Trophoblast cell (in vitro differentiated cells and primary cell): Measurements from ENCODE around the gene LMCD1.

ENCODE experiments used
- DNase-seq, 2 donors: peaks; one replicate each; pipeline ENCODE4 v3.0.0-alpha.2; 2016
- H2AFZ ChIP-seq: 2 replicates; pipeline ENCODE4 v1.6.1; 2013; ENCODE audit warnings: low read length, moderate library complexity, mild to moderate bottlenecking; ENCODE audit not compliant: insufficient read depth, poor library complexity
- H2AK5ac ChIP-seq: 2 replicates; pipeline ENCODE4 v1.6.1; 2013; ENCODE audit warnings: mild to moderate bottlenecking, low read length
- H2BK120ac ChIP-seq: 2 replicates; pipeline ENCODE4 v1.6.1; 2013; ENCODE audit warnings: low read length, mild to moderate bottlenecking, moderate library complexity; ENCODE audit not compliant: insufficient read depth, poor library complexity
- H2BK12ac ChIP-seq: 2 replicates; pipeline ENCODE4 v1.6.1; 2013; ENCODE audit warnings: mild to moderate bottlenecking, low read length, moderate library complexity
- H2BK5ac ChIP-seq: 2 replicates; pipeline ENCODE4 v1.6.1; 2013; ENCODE audit warnings: low read length, low read depth, moderate library complexity, mild to moderate bottlenecking; ENCODE audit not compliant: poor library complexity
- H3K14ac ChIP-seq: 2 replicates; pipeline ENCODE4 v1.6.1; 2013; ENCODE audit warnings: mild to moderate bottlenecking, low read length
- H3K18ac ChIP-seq: 2 replicates; pipeline ENCODE4 v1.6.1; 2013; ENCODE audit warnings: mild to moderate bottlenecking, low read length
- H3K23ac ChIP-seq: 2 replicates; pipeline ENCODE4 v1.6.1; 2013; ENCODE audit warnings: low read length
- H3K27ac ChIP-seq: 2 replicates; pipeline ENCODE4 v1.5.1; 2013; ENCODE audit warnings: low read depth, mild to moderate bottlenecking, inconsistent platforms, low read length, moderate library complexity
- H3K27me3 ChIP-seq: 2 replicates; pipeline ENCODE4 v1.6.1; 2013; ENCODE audit warnings: inconsistent platforms, mild to moderate bottlenecking, low read length, moderate library complexity; ENCODE audit not compliant: insufficient read depth
- H3K36me3 ChIP-seq, 2 experiments: 1 replicate in 1 of 2; 2 replicates in 1 of 2; pipeline ENCODE4 v1.6.1; 2013; ENCODE audit warnings: low read length in 2 of 2, mild to moderate bottlenecking in 2 of 2, moderate library complexity in 1 of 2; ENCODE audit not compliant: insufficient read depth in 2 of 2, control insufficient read depth in 1 of 2
- H3K4ac ChIP-seq: 2 replicates; pipeline ENCODE4 v1.6.1; 2013; ENCODE audit warnings: low read depth, mild to moderate bottlenecking, low read length, moderate library complexity
- H3K4me1 ChIP-seq, 2 experiments: 1 replicate in 1 of 2; 2 replicates in 1 of 2; pipeline ENCODE4 v1.6.1; 2013; ENCODE audit warnings: low read length in 2 of 2, mild to moderate bottlenecking in 2 of 2, moderate library complexity in 1 of 2; ENCODE audit not compliant: insufficient read depth in 2 of 2, control insufficient read depth in 1 of 2
- H3K4me2 ChIP-seq: 2 replicates; pipeline ENCODE4 v1.6.1; 2013; ENCODE audit warnings: inconsistent platforms, mild to moderate bottlenecking, low read length, moderate library complexity
- H3K4me3 ChIP-seq: 2 replicates; pipeline ENCODE4 v1.5.1; 2013; ENCODE audit warnings: mild to moderate bottlenecking, low read depth, low read length, inconsistent platforms
- H3K79me1 ChIP-seq: one replicate; pipeline ENCODE4 v1.6.1; 2013; ENCODE audit warnings: low read length
- H3K79me2 ChIP-seq: 2 replicates; pipeline ENCODE4 v1.6.1; 2013; ENCODE audit warnings: low read length, mild to moderate bottlenecking; ENCODE audit not compliant: control insufficient read depth, insufficient read depth, poor library complexity
- H3K9ac ChIP-seq: 2 replicates; pipeline ENCODE4 v1.6.1; 2013; ENCODE audit warnings: mild to moderate bottlenecking, low read length
- H3K9me3 ChIP-seq: 2 replicates; pipeline ENCODE4 v1.6.1; 2013; ENCODE audit warnings: low read depth, mild to moderate bottlenecking, control low read depth, inconsistent platforms, low read length; ENCODE audit not compliant: insufficient read depth
- H4K12ac ChIP-seq: 2 replicates; pipeline ENCODE4 v1.6.1; 2013; ENCODE audit warnings: low read depth, mild to moderate bottlenecking, low read length, moderate library complexity
- H4K8ac ChIP-seq: 2 replicates; pipeline ENCODE4 v1.6.1; 2013; ENCODE audit warnings: low read depth, mild to moderate bottlenecking, low read length, moderate library complexity
- H4K91ac ChIP-seq: one replicate; pipeline ENCODE4 v1.6.1; 2013; ENCODE audit warnings: low read depth, mild to moderate bottlenecking, low read length, moderate library complexity
- WGBS: extraction: QIAGEN DNeasy Blood & Tissue Kit; methylation state at CpG from one replicate; pipeline ENCODE4 v1.1.7; 2013; ENCODE audit warnings: missing lambda C conversion rate; ENCODE audit not compliant: insufficient read length, insufficient coverage; ENCODE audit errors: extremely low coverage; 5-methylcytosine and 5-hydroxymethylcytosine counted together

The LMCD1 gene

DNA sequence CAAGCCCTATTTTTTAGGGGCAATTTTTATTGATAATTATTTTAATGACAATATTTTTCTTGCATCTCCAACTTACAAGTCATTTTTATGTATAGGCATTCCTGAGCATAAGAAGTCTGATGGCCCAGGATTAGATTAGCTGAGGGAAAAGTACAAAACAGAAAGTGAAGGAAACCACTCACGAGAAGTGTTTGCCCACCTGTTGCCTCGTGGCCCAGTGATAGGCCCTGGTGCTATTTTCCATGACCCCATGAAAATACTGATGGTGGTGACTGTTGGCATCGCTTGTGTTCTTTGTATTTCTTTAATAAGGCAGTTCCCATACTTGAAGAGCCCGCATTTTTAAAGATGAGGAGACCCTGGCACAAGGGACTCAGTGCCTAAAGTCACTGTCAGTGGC is 7.9 kb upstream of the LMCD1 start:
- Histone ChIP-seq H3K14ac (no peak overlapping the region), H4K91ac (peak overlapping the region; percentile 50), H3K4me2 (no peak overlapping the region), H2BK12ac (no peak overlapping the region), H3K4me3 (no peak overlapping the region), H2AFZ (no peak overlapping the region), H3K79me1 (peaks cover 32% of the 10 kb centered on the region), H2BK5ac (no peak overlapping the region), H3K36me3 (no peaks in the 10 kb centered on the region), H3K27me3 (no peaks in the 10 kb centered on the region), H4K12ac (no peak overlapping the region), H2AK5ac (no peak overlapping the region), H3K9ac (no peak overlapping the region), H3K18ac (no peak overlapping the region), H3K79me2 (peaks cover 3% of the 10 kb centered on the region), H3K27ac (no peak overlapping the region), H3K4ac (no peak overlapping the region), H3K4me1 (peaks cover 24 to 40% of the 10 kb centered on the region in 2 experiments), H3K23ac (no peak overlapping the region), H2BK120ac (no peak overlapping the region), H3K9me3 (no peaks in the 10 kb centered on the region), H4K8ac (no peak overlapping the region)
- no peak for DNase-seq
- WGBS, result no CpG with 5 or more reads among the region's 4 CpGs

DNA sequence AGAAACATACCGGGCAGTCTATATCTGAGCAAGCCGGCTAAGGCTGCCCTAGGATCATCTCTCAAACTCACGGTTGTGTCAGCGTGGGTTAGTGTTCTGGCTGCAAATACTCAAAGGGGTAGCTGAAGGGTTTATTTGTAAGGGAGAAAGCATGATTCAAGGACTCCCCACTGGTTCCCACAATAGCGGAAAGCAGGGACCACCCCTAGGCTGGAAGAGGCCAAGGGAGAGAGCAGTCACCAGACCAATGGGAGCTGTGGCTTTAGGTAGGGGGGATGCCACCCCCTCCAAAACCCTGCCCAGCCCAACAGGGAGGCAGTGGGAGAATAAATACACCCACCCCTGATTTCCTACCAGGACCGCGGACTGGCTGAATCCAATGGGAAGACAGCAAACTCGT is 7.3 kb upstream of the LMCD1 start:
- H2AK5ac ChIP-seq, result peak overlapping the region; percentile 3
- H3K4me3 ChIP-seq, result no peak overlapping the region
- no peak overlapping the region for H3K23ac ChIP-seq
- peak overlapping the region; percentile 72 for H4K91ac ChIP-seq
- no peak overlapping the region for H4K12ac ChIP-seq
- H2BK12ac ChIP-seq, result peak overlapping the region; percentile 16
- no peaks in the 10 kb centered on the region for H3K36me3 ChIP-seq
- no peak overlapping the region for H3K4ac ChIP-seq
- H3K27ac ChIP-seq, result no peak overlapping the region
- peak overlapping the region; percentile 3 for H2BK120ac ChIP-seq
- no peak overlapping the region for H3K18ac ChIP-seq
- no peak overlapping the region for H4K8ac ChIP-seq
- DNase-seq, result no peak
- H3K9ac ChIP-seq, result no peak overlapping the region
- peaks cover 3% of the 10 kb centered on the region for H3K79me2 ChIP-seq
- no peak overlapping the region for H3K14ac ChIP-seq
- peak overlapping the region; percentile 0 for H2BK5ac ChIP-seq
- H3K27me3 ChIP-seq, result no peaks in the 10 kb centered on the region
- H3K4me2 ChIP-seq, result no peak overlapping the region
- no CpG with 5 or more reads among the region's 8 CpGs for WGBS
- no peaks in the 10 kb centered on the region for H3K9me3 ChIP-seq
- H2AFZ ChIP-seq, result no peak overlapping the region
- H3K79me1 ChIP-seq, result peaks cover 29% of the 10 kb centered on the region
- peaks cover 24 to 40% of the 10 kb centered on the region in 2 experiments for H3K4me1 ChIP-seq

DNA sequence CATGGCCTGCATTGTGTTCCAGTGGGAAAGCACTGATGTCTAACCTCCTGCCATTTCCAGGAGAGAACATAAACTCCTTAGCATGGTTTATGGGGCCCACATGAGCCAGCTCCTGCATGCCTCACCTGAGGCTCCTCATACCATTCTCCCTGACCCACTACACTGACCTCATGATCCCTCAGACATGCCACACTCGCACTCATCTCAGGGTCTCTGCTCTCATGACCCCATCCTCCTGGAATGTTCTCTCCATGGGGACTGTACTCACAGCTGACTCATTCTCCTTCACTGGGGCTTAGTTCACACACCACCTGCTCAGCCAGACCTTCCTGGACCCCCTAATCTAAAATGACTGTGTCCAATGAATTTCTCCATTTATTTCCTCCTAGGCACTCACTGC is 4.0 kb upstream of the LMCD1 start:
- Histone ChIP-seq H3K36me3 (no peaks in the 10 kb centered on the region), H3K9ac (no peak overlapping the region), H3K79me1 (peaks cover 33% of the 10 kb centered on the region), H2AFZ (no peak overlapping the region), H2BK120ac (no peak overlapping the region), H4K8ac (no peak overlapping the region), H2BK5ac (no peak overlapping the region), H3K14ac (no peak overlapping the region), H3K4me1 (peaks cover 22 to 32% of the 10 kb centered on the region in 2 experiments), H2BK12ac (no peak overlapping the region), H3K27me3 (no peaks in the 10 kb centered on the region), H3K18ac (no peak overlapping the region), H3K27ac (peak overlapping the region; percentile 18), H3K23ac (no peak overlapping the region), H4K12ac (no peak overlapping the region), H3K4ac (no peak overlapping the region), H3K4me2 (no peak overlapping the region), H3K79me2 (no peaks in the 10 kb centered on the region), H2AK5ac (no peak overlapping the region), H4K91ac (no peak overlapping the region), H3K9me3 (no peaks in the 10 kb centered on the region), H3K4me3 (no peak overlapping the region)
- peak; percentile 73 to 75 for DNase-seq
- WGBS, result no CpG with 5 or more reads among the region's 1 CpG

DNA sequence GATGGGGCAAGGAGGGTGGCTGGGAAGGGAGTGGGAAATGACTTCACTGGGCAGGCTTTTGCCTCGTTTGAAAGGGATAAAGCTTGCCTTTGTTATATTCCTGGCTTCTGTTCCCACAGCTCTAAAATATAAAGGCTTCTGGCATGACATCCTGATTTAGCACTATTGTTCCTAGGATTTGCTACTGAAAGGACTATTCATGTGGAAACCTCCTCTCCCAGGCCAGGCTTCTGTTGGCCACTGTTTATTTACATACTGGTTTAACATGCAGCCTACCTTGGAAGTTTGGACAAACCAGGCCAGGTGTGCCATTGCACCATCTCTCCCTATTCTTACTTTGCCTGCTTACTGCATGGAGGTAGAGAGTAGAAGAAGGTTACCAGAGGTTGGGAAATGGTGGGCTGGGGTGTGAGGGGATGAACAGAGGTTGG is 2.4 kb upstream of the LMCD1 start:
- Histone ChIP-seq H2BK120ac (peak overlapping the region; percentile 84), H3K4me1 (peaks cover 20 to 35% of the 10 kb centered on the region in 2 experiments), H3K27ac (peak overlapping the region; percentile 38), H3K79me2 (no peaks in the 10 kb centered on the region), H3K27me3 (no peaks in the 10 kb centered on the region), H3K18ac (no peak overlapping the region), H2BK5ac (peak overlapping the region; percentile 54), H3K4me3 (no peak overlapping the region), H4K8ac (peak overlapping the region; percentile 6), H2AFZ (no peak overlapping the region), H3K36me3 (no peaks in the 10 kb centered on the region), H3K79me1 (peaks cover 33% of the 10 kb centered on the region), H4K91ac (peak overlapping the region; percentile 74), H4K12ac (no peak overlapping the region), H2BK12ac (peak overlapping the region; percentile 34), H3K14ac (peak overlapping the region; percentile 12), H3K23ac (no peak overlapping the region), H3K9ac (no peak overlapping the region), H3K4me2 (no peak overlapping the region), H3K9me3 (no peaks in the 10 kb centered on the region), H3K4ac (no peak overlapping the region), H2AK5ac (peak overlapping the region; percentile 11)
- WGBS, result no CpG with 5 or more reads among the region's 1 CpG
- peak; percentile 61 to 62 for DNase-seq
